SHP77 (cell line): ENCODE data around the gene AURKA.
"Not testable (repeated sequence)": the region's sequence is repeated elsewhere in the genome, so short reads cannot be mapped to it uniquely, and the experiment has no call there.

Experiments
- DNase-seq, 2 experiments: peaks; one replicate each; lab custom pipeline; 2025; lab: John Stamatoyannopoulos, UW

The AURKA gene

DNA sequence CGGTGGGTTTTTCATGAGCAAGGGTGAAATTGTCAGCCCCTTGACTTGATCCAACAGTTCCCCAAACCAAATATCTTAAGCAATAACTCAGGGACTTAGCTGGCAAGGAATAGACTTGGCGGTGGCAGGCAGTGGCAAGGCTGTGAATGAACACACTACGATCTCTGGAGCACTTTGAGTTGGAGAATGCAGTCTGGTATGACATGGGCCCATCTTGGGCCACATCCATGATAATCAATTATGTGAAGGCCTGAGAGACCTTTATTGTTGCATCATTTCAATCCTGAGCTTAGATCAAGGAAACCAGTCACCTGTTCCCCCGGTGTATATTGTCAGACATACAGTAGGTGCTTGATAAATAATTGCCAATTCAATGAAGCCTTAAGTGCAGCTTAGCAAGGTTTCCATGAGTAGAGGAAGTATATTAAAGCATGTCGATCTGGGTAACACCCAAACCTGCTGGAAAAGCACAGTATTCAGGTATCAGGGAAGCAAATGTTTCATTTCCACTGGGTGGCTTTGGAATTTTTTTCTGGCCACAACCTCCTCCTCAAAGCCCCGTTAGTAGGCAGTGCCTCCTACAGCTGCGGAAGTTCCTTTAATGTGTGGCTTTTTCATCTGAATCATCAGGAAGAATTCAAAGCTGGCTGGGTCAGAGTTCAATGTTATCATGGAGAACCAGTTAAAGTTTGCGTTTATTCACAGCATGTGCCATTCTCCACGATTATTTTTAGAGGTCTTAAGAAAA is 30.2 kb upstream of the AURKA start:
- no peak for DNase-seq

DNA sequence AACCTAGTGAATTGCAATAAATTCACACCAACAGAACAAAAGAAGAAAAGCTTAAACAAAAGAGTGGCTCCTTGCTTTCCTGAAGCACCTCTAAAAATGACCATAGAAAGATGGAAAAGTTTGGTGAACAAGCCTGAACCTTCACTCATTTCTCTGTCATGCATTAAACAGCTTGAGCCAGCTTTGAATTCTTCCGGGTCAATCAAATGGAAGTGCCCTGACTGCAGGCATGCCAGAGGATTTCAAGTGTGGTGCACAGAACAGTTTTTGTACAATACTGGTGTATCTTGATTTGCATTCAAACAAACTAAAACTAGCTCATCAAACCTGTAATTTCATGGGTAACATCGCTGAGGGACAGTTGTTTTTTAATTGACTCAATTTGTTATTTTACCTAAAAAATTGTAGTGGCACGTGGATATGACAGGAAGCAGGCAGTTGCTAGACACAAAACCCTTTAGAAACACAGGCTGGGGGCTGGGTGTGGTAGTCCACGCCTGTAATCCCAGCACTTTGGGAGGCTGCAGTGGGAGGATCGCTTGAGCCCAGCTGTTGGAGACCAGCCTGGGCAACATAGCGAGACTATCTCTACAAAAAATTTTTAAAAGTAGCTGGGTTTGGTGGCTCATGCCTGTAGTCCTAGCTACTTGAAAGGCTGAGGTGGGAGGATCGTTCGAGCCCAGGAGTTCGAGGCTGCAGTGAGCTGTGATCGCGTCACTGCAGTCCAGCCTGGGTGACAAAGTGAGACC is 29.1 kb upstream of the AURKA start:
- DNase-seq, result no peak

DNA sequence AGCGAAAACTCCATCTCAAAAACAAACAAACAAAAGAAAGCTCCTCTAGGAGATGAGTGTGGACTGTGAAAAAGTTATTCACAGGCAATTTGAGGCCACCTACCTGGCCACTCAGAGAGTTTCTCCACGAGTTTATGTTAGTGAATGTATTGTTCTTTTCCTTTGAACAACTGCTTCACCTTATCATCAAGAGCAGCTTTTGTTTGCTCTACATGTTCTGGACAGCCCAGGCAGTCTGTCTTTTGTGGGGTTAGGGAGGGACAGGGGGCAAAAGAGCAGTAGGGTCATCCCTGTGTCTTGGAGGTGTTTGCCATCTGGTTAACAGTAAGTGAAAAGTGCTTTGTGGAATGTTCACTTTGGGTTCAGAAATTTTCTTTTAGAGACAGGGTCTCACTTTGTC is 28.0 kb upstream of the AURKA start:
- DNase-seq, result no peak

DNA sequence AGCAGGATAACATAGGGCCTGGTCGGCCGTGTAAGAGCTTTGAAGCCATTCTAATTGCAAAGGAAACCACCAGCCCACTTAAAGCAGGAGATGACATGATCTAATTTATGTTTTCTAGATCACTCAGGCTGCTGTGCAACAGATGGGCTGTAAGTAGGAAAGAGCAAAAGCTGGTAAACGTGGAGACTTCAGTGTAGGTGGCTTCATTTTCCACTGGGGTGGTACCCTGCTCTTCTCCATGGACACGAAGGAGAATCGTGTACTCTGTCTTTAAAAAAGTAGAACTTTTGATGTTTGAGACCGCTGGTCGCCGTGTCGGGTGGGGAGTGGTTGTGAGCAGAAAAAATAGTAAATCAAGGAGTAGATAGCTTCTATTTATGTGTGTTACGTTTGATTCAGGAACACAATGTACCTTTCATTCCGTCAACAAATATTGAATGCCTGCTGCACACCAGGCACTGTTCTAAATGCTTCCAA is 26.4 kb upstream of the AURKA start:
- no peak for DNase-seq

DNA sequence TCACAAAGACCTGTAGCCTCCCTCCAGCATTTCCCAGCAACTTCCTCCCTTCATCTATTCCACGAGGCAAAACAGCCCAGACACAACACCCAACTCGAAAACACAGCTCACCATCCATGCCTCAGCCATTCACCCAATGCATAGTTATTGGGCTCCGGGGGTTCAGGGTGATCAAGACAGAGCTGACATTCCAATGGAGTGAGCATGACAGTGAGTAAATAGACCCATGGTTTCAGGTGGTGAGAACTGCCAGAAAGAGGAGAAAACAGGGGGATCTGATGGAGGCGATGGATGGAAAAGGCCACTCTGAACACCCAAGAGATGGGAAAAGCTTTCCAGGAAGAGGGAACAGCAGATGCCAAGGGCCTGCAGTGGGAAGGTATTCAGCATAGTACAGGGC is 25.9 kb upstream of the AURKA start:
- DNase-seq, result no peak

DNA sequence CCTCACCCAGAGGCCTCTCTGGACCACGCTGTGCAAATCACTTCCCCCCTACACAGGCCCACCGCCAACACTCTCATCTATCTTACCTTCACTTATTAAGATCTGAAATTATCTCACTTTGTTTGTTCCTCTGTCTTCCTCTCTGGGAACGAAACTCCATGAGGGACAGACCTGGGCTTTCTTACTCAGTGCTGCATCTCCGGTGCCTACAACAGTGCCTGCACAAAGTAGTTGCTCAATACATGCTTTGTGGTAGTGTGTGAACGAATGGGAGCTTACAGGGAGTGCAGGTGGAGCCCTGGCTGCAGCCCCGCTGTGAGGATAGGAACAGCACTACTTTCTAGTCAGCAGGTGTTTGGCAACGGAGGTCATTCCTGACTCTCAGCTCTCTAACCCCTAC is 25.4 kb upstream of the AURKA start:
- DNase-seq, result no peak

DNA sequence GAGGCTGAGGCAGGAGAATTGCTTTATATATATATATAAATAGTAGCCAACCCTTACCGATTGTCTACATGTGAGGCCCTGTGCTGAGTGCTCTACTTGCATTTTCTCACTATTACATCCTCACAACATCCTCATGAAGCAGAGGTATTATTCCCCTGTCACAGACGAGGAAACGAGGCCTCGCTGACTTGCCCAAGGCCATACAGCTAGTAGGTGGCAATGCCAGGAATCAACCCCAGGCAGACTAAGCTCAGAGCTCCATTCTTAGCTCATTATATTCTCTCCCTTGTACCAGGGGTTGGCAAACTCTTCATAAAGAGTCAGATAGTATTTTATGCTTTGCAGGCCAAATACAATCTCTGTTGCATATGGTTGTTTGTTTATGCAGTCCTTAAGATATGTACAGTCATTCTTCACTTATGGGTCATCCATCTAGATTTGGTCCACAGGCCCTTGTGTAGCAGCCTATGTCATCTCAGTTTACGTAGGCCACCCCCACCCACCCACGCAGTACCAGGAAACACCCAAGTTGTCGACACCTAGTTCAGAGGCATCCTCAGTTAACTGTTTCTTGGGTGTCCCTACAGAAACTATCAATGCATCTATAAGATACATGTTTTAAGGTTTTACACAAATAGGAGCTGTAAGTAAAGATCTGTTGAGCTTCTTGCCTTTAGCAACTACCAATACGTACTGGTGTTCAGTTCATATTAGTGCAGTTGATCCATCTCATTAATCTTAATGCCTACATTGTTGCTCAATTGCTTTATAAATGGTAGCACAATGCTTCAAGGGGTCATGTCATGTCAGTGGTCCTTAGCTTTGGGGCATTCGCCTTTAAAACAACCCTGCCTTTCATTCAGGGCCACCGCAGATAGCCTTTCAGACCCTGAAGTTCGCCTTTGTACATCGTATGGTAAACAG is 23.1 kb upstream of the AURKA start:
- no peak for DNase-seq

DNA sequence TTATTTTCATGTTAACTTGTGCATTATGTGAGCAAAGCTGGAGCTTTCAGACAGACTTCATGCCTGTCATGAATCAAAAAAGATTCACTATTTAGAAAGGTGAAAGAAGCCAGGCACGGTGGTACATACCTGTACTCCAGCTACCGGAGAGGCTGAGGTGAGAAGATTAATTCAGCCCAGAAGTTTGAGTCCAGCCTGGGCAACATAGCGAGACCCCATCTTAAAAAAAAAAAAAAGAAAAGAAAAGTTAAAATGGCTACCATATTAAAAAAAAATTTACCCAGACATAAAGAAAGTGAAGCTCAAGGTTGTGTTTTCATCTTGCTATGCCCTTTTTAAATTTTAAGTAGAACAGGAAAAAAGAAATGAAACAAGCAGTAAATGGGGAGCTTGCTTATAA is 20.9 kb upstream of the AURKA start:
- DNase-seq, result no peak

DNA sequence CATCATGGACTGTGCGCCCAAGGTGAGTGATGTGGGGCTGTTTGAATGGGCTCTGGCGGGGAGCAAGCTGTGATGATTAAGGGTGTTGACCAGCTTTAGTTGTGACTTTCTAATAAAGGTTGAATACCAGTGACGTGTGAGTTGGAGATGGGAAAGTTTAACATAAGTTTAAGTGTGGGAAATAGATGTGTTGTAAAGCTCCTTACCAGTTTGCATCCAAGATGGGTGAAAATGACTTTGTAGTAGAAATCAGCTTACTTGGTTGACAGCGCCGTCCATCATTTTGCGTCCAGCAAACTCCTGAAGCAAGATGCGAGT is 20.4 kb upstream of the AURKA start:
- DNase-seq, result no peak

DNA sequence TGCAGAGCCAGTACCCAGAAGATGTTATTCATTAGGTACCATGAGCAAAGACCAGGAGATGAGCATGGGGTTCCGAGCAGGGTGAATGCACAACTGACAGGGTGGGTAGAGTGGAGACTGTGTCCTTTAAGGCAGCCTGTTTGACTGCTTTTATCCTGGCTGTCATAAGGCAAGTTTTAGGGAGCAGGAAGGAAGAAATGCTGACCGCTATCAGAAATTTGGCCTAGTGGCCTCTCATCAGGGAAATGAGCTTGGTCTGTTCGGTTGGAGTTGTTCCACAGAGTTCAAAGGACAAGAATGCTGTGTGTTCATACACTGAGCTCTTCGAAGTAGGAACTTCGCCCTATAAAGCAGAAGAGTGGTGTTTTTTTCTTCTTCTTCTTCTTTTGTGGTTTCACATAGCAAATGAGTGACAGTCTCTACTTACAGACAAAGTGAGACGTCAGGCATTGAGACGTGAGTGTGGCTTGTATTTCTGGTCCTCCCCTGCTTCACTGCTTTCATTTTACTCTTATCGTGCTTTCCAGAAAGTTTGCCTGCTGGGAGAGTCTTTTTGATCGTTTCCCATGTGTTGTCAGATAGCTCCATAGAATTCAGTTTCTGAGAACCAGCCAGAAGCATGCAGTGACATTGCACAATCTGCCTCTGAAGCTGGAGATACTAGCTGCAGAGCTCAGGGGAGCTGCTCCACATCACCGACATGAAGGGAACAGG is 19.9 kb upstream of the AURKA start, which contains the start of gene CASS4:
TSS of gene CASS4 (plus strand) at position 502 of the 714 bp plus-strand sequence. CDS start at position 701, 199 bp downstream.
- DNase-seq, result no peak

DNA sequence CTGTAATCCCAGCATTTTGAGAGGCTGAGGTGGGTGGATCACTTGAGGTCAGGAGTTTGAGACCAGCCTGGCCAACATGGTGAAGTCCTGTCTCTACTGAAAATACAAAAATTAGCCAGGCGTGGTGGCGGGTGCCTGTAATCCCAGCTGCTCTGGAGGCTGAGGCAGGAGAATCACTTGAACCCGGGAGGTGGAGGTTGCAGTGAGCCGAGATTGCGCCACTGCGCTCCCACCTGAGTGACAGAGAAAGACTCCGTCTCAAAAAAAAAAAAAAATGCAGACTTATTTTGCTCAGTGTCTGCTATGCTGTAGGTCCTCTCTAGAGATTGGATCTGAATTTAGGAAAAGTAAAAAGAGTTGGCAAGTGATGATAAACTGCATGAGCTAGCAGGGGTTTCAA is 19.3 kb upstream of the AURKA start:
- not testable (repeated sequence) for DNase-seq

DNA sequence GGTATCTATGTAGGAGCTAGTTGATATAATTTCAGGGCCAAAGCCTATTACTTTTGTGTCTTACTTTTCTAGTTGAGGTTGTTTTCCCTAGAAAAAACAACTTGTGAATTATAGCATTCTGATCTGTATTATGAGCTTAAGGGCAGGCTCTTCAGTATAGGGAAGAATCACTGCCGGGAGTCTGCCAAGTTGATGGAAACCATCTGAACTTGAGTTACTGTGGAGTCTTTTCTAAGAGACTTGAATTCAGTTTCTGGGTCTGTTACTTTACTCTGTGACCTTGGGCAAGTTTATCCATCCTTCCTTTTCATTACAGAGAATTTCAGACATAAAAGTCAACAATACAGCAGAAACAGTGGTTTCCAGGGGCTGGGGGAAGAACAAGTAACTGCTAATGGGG is 17.9 kb upstream of the AURKA start:
- DNase-seq, result no peak

DNA sequence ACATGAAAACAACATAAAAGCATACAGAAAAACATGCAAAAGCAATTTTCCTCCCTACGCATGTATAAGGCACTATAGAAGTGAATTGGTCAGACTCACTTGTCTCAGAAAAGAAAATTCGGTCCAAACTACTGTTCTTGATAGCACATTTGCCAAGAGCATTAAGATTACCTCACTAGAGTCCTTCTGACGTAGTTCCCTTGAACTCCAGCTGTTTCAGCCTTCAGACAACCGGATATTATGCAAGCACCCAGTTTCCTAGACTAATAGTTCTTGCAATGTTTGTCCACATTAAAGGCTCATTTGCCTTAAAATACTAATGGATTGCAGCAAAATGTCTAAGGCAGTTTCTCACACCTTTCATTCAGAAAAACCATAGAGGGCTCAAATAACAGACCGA is 17.5 kb upstream of the AURKA start:
- DNase-seq, result no peak

DNA sequence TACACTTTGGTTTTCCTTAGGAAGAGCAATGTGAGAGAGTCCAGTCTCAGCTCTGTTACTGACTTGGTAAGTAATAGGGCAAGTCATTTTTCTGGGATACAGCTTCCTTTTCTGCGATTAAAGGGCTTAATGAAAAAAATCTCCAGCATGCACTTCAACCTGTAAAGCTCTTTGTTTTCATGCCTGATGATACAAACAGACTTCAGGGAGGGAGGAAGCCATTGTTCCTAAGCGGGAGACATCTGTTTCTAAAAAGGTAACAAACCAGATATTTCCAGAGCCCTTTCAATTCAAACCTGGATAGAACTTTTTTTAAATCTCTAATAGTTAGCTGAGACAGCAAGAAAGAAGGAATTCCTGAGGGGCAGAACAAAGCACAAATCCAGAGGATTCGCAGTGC is 14.9 kb upstream of the AURKA start:
- no peak for DNase-seq

DNA sequence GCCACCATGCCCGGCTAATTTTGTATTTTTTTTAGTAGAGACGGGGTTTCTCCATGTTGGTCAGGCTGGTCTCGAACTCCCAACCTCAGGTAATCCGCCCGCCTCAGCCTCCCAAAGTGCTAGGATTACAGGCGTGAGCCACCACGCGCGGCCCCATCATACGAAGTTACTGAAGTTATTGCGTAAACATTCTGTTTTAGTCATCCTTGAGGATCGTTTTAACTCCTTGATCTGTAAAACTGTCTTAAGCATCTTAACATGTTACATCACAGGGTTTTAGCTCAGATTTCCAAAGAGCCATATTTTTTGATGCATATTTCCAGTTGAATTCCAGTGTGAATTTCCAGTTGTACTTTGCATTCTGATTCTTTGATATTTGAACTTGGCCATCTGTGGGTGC is 13.3 kb upstream of the AURKA start:
- DNase-seq, result not testable (repeated sequence)

DNA sequence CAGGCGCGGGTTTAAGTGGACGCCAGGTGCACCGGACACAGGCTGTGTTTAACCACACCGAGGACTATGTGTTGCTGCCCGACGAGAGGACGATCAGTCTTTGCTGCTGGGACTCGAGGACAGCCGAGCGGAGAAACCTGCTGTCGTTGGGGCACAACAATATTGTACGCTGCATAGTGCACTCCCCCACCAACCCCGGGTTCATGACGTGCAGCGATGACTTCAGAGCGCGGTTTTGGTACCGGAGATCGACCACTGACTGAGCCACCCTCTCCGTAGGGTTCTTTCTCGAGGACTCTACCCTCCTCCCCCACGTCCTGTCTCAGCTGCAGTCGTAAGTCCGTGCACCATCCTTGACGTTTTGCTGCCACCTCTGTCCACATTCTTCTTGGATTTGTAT is 11.4 kb upstream of the AURKA start:
- DNase-seq, result no peak

DNA sequence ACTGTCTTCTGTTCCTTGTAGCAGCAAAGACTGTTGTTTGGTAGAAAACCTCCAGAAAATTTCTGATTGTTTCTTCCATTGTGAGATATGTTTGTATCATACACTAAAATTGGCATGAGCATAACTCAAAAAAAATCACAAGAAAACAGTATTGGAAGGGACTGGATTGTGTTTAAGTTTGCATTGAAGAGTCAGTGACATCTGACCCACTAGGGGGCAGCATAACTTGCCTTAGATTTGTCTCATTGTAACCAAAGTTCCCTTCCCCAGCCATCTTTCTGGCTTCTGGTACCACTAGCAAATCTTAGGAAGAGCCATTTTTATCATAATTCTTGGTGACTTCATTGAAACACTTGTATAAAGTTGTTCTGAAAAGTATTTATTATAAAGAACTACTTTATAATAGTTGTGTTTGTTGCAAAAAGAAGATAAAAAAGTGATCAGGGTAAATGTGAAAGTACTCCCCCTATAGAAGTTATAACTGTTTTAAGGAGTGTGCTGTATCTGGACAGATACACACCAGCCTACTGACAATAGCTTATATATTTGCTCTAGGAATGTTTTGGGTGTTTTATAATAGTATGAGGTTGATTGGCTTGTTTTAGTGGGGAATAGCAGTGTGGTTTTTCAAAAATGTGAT is 8.1 kb upstream of the AURKA start:
- peak; percentile 39 to 63 for DNase-seq

DNA sequence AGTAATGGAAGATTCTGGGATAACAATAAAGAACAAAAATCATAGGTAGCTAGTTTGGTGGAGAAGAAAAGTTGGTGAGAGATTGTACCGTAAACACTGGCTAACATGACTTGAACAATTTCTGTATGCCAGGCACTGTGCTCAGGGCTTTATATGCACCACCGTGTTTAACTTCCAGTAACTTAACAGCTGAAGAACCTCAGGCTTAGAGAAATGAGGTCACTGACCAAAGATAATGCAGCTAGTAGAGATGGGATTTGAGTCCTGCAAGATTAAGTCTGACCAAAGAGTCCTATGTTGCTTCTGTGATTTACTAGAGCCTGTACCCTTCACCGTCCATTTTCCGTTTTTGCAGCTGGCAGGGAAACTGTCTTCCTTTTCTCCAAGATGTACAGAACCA is 3.2 kb upstream of the AURKA start:
- DNase-seq, result no peak

DNA sequence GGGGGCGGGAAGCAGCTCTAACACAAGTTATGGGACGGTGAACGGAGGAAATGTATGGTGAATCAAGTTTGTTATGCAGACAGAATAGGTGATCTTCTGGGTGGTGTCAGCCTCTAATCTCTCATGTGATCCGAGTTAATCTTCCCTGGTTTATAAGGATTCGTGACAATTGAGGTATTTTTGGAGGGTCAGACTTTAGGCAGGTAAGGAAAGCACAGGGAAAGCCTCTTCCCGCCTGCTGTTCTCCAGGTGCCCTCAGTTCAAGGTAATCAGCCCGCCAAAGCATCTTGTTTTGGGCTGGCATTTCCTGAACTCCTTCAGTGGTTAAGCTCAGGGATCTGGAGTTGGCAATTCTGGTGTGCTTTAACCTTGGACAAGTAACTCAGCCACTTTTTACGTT is 1.6 kb upstream of the AURKA start:
- no peak for DNase-seq

DNA sequence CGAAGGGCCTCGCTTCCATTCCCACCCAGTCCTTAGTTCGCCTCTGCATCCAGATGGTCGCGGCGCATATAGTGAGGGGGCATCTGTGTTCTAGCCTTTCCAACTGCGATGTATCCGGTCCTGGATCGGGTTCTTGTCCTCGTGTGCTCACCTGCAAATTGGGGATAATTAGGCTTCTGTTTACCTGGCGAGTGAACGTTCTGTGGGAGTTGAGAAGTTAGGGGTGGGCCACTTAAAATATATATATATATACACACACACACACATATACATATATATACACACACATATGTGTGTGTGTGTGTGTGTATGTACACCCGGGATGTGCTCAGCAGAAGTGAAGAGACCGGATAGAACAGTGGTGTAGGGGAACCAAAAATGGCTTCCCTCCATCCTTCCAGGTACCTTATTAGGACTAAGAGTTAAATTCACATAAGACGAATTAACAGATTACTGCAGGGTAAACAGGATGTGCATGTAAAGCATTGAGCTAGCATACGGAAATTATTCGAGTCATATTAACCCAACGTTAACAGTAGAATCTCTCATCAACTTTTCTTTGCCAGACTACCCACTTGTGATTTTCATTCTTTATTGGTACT is 967 bp upstream of the AURKA start:
- DNase-seq, result peak in 1 of 2 experiments; percentile 21

DNA sequence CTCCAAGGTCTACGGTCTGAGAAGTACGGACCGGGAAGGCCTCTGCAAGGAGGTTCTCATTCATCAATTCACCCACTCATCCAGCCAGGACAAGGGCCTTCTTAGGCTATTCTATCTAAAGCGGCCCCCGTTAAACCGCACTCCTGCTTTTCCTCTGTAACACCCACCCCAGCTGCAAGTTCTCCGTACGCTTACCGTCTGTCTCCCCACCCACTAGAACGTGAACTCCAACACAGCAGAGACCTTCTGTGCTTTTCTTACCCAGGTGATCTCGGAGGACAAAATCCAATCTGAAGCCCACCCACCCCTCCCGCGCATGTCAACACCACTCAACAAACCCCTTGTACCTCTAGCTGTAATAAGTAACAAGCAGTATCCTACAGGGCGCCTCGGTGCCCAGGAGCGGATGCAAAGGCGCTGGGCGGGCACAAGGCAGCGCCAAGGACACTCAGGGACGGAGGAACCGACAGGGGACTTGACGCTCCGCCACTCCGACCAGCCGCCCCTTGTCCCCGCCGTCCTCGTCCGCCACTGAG is 351 bp downstream of the AURKA start:
- DNase-seq, result no peak
